C1 segment of cervical spinal cord (tissue), 14 donors: ENCODE data around the gene DDX59.
A peak's percentile ranks its signal among the peaks of the same experiment; 100 is the strongest.

ENCODE experiments used
- DNase-seq, 14 donors: peaks; one replicate each; lab custom pipeline; 2025; lab: John Stamatoyannopoulos, UW

DDX59 gene

DNA sequence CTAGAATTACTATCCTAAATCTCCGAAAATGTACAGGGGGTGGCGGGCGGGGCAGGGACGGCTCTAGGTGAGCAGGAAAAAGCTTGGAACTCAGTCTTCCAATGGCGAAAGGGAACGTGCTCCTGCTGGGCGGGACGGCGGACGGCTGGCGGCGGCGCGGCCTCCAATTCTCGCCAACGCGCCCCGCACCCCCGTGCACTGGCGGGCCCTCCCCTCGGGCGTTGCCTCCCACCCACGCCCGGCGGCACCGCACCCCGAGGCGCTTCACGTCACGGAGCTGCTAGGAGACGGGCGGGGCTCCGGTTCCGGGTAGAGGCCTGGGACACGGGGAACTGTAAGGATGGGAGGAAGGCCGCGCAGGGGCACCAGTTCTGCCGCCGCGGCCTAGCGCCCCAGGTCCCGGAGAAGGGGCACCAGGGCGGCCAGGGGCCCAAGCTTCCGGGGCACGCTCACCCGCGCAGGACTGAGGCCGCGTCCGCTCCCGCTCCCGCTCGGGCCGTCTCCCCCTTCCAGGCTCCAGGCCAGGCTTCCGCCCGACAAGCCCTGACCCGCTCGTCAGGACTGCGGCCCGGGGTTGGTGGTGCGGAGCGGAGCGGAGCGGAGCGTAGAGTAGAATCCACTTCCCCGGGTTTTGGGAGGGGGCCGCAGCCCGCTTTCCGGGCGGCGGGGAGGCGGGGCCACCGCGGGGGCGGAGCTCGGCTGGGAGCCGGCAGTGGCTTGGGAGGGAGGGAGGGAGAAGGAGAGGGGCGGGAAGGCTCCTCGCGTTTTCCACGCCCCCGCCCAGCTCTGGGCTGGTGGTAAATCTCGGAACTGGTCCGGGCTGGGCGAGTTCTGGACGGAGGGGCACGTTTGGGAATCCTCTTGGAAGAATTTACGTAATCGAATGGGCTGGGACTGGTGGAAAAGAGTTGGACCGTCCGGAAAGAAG, at the start of gene DDX59:
TSS of gene DDX59 (minus strand) at position 594 of the 928 bp plus-strand sequence. CDS start 3,167 bp downstream, outside the sequence.
- peak; percentile 56 to 97 (median 94) for DNase-seq

- DNase-seq = no peak
These were observed 44.9 kb upstream of the DDX59 start for GRCh38 chr1:200714504-200715187.

DNA sequence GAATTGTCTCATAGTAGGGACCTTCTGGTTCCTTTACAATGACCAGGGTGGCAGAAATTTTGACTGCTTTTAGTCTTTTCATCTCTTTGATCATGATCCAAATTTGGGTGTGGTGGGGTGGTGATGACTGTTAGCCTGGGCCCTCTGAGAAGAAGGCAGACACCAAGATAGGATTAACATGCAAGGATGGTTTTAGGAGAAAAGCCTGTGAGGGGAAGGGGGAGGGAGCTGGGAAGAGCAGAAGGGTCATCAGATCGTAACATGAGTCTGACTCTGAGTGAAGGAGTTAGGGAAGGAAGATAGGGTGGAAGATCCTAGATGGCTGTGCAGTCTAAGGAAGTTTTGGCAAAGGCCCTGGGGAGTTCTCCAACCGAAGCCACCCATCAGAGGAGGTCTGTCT, 40.5 kb upstream of the DDX59 start:
- no peak for DNase-seq

GRCh38 chr1:200708769-200709168, 39.1 kb upstream of the DDX59 start:
- DNase-seq = no peak

GRCh38 chr1:200708161-200708560, 38.5 kb upstream of the DDX59 start:
- DNase-seq = no peak

GRCh38 chr1:200707116-200707515, 37.4 kb upstream of the DDX59 start:
- DNase-seq = no peak

DNA sequence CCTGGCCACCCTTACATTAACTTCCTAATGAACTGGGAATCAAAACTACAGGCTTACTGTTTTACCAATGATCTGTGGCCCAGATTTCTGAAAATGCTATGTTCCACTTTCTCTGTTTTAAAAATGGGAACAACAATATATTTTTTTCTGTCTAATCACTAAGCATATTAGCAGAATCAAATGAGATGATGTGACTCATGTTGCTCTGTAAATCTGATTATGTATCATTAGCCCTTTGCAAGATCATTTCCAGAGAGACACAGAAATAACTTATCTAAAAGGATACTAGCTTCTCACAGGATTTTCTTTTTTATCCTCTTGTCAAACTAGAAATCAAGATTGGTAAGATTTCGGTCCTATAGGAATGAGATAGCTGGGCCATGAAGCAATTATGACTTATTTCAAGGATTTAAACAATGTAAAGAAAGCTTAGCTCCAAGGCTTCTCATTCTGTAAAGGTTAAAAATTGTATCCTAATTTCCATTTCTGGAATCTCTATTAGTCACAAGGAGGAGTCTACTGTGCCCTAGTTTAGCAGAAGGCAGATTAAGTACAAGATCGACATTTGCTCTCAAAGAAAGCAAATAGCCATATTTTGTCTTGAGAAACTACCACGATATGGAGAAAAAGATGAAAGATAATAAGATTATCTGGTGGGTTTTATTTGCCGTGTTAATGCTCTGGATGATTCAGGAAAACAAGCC, 36.6 kb upstream of the DDX59 start:
- DNase-seq = no peak

- DNase-seq = no peak
These were observed 35.3 kb upstream of the DDX59 start for GRCh38 chr1:200704986-200705500.

GRCh38 chr1:200699871-200700270, 30.2 kb upstream of the DDX59 start:
- DNase-seq = no peak

DNA sequence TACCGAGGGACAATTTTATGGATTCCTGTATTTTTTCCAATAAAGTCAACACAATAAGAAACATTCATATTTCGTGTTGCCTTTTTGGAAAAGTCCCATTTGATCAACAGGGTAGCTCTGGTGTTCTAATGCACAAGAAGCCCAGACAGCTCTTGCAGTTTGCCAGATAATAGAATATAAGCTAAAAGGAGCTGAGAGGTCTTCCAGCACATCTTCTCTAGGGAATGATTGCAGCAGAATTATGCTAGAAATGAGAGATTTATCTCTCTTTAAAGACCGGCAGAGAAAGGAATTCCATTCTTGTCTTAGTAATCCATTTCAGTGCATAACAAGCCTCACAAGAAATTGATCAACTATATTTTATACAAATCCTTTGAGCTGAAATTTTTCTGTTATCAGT, 25.0 kb upstream of the DDX59 start:
- no peak for DNase-seq

DNA sequence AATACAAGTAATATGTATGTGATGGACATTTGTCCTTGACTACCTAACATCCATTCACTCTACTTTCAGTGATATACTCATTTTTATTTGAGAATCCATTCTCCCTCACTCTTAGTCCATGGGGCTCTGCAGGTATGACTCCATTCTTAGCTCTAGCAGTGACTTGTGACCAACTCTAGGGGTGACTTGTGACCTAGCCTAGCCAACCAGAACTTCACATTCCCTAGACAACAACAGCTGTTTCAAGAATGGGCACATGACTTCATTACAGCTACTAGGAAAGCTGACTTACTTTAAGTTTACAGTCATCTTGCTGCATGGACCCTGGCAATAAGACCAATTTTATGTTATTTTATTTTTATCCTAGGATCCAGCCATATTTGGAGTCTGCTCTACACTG, 23.6 kb upstream of the DDX59 start:
- DNase-seq = no peak

- DNase-seq = no peak
These were observed 22.6 kb upstream of the DDX59 start for GRCh38 chr1:200692316-200692715.

DNA sequence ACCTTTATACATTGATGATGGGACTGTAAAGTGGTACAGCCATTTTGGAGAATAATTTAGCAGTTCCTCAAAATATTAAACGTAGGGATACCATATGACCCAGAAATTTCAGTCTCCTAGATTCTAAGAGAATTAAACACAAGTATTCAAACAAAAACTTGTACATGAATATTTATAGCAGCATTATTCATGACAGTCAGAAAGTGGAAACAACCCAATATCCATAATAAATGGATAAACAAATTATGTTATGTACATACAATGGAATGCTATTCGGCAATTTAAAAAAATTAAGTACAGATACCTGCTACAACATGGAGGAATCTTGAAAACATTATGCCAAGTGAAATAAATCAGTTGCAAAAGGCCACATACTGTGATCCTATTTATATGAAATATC, 16.9 kb upstream of the DDX59 start:
- DNase-seq = no peak

DNA sequence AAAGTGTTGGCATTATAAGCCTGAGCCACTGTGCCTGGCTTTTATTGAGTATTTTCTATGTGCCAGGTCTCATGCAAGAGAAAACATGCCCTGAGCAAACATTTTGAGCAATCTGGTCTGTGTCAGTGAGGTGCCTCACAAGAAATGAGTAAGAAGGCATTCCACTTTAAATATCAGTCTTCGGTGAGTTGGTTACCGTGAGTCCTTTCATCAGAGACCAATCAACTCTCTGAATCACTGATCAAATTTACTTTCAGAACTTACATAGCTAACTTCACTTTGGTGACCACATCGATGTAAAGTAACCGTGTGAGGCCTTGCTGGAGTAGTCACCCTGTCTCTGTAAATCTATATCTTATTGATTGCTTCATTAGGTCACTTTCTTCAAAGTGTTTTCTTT, 14.3 kb upstream of the DDX59 start:
- no peak for DNase-seq

- no peak for DNase-seq
These were observed 13.6 kb upstream of the DDX59 start for GRCh38 chr1:200683298-200683697.

DNA sequence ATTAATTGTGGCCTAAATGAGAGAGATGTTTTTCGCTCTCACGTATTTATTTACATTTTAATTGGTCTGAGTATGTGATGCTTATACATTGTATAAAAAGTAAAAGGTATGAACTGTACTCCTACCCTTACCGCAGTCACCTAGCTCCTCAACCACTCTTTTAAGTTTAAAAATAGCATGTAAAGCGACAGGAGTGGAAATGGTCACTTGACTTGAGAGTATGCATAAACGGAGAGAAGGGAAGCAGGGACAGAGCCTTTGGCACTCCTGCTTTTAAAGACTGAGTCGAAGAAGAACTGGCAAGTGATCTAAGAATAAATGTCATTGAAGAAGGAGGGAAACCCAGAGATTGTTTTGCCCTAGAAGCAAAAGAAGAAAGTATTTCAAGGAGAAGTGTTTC, 11.5 kb upstream of the DDX59 start:
- DNase-seq = no peak

GRCh38 chr1:200676829-200677228, 7.1 kb upstream of the DDX59 start:
- no peak for DNase-seq

DNA sequence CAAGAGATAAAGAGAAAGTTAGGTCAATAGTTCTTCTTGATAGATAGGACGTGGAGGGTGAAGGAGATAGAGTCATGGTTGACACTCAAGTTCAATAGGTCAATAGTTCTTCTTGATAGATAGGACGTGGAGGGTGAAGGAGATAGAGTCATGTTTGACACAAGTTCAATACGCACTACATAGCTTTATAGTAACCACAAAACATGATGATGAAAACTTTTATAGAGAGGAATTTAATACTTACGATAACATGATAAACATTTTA, 5.8 kb upstream of the DDX59 start:
- no peak for DNase-seq

DNA sequence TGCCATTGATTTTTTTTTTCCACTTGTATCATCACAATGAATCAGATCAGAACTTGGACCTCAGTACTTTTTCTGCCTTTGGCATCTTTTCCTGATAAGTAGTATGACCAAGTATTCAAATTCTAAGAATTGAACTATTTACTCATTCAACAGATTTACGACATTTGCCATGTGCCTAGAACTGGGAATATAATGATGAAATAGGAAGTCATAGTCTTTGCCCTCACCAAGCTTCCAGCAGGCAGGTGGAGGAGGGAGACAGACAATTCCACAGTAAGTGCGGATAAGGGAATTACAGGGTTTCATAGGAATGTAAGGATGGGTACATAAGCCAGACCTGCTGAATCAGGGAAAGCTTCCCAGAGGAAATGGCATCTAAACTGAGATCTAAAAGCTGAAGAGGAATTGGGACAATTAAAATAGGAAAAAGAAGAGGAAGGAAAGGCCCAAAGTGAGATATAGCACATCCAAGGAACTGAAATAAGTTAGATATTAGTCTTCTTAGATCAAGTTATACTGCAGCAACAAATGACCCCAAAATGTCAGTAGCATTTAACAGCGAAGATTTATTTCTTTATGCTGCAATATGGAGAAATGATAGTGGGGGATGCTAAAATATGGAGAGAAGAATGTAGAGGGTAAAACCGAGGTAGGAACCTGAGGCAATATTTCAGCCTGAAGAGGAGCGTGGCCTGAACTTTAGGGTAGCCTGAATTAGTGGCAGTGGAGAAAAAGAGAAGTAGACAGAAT, 5.3 kb upstream of the DDX59 start:
- DNase-seq = no peak

DNA sequence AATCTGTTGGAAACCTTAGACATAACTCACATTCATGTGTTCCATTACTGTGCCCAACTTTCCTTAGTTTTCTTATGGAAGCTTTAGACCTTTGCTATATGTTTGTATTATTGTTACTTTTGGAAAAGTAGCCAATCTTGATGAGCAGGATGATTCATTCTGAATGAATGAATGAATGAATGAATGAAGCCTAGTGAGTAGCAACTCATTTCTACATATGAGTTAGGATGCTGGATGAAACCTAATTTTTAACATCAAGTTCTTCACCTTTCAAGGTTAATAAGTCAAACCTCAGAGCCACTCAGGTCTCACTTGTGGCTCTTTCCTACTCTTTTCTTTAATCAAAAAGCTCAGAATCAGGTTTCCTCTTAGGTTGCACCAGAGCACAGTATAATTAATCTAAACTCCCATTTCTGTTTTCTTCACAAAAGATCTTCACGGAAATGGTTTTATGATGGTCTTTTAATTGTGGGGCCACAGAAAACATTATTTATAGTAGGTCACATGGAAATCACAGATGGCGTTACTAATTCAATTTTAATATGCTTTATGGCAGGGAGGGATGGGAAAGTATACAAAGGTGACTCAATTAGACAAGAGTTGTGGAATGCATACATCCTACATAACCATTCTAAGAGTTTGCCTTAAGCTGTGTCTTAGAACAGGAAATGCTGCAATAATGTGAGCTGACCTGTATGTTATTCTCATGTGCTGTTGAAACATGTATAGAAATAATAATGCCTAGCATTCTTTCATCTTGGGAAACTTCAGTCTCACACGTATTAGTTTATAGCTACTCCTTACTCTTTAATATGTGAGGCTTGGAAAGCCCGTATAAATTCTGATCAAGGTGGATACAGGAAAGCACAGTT, 4.5 kb upstream of the DDX59 start:
- no peak for DNase-seq
